ENCODE data around the gene PEX11G.

PEX11G gene

GRCh38 chr19:7480970-7481255 lies 7.9 kb downstream of the PEX11G start:
- TF ChIP-seq POLR2A (IDR thresholded peaks at IDR 0.05; ENCODE audit: extremely low read depth, insufficient read length) (no peak), MYC (IDR thresholded peaks at IDR 0.05; ENCODE audit: low read depth, low read length) (no peak), CTCF (IDR thresholded peaks at IDR 0.05; ENCODE audit: low read depth, low read length) (no peak), MAX (IDR thresholded peaks at IDR 0.05; ENCODE audit: low read depth, low read length) (no peak)
- DNase-seq (ENCODE audit: low read depth), result no peak

GRCh38 chr19:7480222-7480969 lies 8.4 kb downstream of the PEX11G start:
- no peak for DNase-seq (ENCODE audit: low read depth)
- TF ChIP-seq MYC (IDR thresholded peaks at IDR 0.05; ENCODE audit: low read depth, low read length) (no peak), MAX (IDR thresholded peaks at IDR 0.05; ENCODE audit: low read depth, low read length) (no peak), POLR2A (IDR thresholded peaks at IDR 0.05; ENCODE audit: extremely low read depth, insufficient read length) (no peak), CTCF (IDR thresholded peaks at IDR 0.05; ENCODE audit: low read depth, low read length) (no peak)
- no peak overlapping the region for H3K4me3 ChIP-seq (ENCODE audit: low read depth, low read length)

More at GRCh38 chr19:7480970-7481255, 7.9 kb downstream of the PEX11G start:
- no peak overlapping the region for H3K4me3 ChIP-seq (ENCODE audit: low read depth, low read length)

- TF ChIP-seq CTCF (IDR thresholded peaks at IDR 0.05; ENCODE audit: low read depth, low read length) (no peak), POLR2A (IDR thresholded peaks at IDR 0.05; ENCODE audit: extremely low read depth, insufficient read length) (no peak), MAX (IDR thresholded peaks at IDR 0.05; ENCODE audit: low read depth, low read length) (no peak), MYC (IDR thresholded peaks at IDR 0.05; ENCODE audit: low read depth, low read length) (no peak)
- no peak for DNase-seq (ENCODE audit: low read depth)
Measured at GRCh38 chr19:7478843-7479227, 10.0 kb downstream of the PEX11G start.

GRCh38 chr19:7478173-7478842 lies 10.5 kb downstream of the PEX11G start:
- H3K4me3 ChIP-seq (ENCODE audit: low read depth, low read length), result no peak overlapping the region
- TF ChIP-seq CTCF (IDR thresholded peaks at IDR 0.05; ENCODE audit: low read depth, low read length) (no peak), MYC (IDR thresholded peaks at IDR 0.05; ENCODE audit: low read depth, low read length) (no peak), MAX (IDR thresholded peaks at IDR 0.05; ENCODE audit: low read depth, low read length) (no peak), POLR2A (IDR thresholded peaks at IDR 0.05; ENCODE audit: extremely low read depth, insufficient read length) (no peak)
- DNase-seq (ENCODE audit: low read depth), result no peak

More at GRCh38 chr19:7478843-7479227, 10.0 kb downstream of the PEX11G start:
- H3K4me3 ChIP-seq (ENCODE audit: low read depth, low read length), result no peak overlapping the region

GRCh38 chr19:7477758-7478157 lies 11.1 kb downstream of the PEX11G start:
- H3K4me3 ChIP-seq (ENCODE audit: low read depth, low read length), result no peak overlapping the region
- DNase-seq (ENCODE audit: low read depth), result no peak
- no peak for TF ChIP-seq MAX (IDR thresholded peaks at IDR 0.05; ENCODE audit: low read depth, low read length)
- TF ChIP-seq MYC (IDR thresholded peaks at IDR 0.05; ENCODE audit: low read depth, low read length), result no peak
- TF ChIP-seq CTCF (IDR thresholded peaks at IDR 0.05; ENCODE audit: low read depth, low read length), result no peak
- no peak for TF ChIP-seq POLR2A (IDR thresholded peaks at IDR 0.05; ENCODE audit: extremely low read depth, insufficient read length)
